ENCODE measurements around the gene RARRES1. TPM values are rescaled to one million over a fixed set of nuclear protein-coding genes. Genes with fewer than 3 reads are reported as not detected.

The RARRES1 gene
- total and polyA plus RNA-seq, 2 donors, result 2.4 to 7.3 TPM

DNA sequence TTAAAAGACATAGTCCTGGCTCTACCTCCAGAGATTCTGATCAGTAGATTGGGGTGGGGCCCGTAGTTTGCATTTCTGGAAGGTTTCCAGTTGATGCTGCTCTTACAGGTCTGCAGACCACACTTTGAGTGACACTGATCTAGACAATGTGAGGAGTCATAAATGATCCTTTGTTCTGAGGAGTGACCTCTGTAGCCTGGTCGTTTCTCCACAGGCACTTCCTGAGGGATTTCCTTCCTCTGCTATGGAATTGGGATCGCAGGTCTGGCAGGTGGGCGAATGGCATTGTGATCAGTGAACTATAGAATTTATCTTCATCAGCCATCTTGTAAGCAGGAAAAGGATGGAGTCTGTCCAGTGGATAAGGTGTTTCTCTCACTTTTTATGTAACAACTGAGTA, 82.5 kb downstream of the RARRES1 start:
- Histone ChIP-seq H3K27ac (ENCODE audit: low read depth in 1 of 2, low read length in 1 of 2) (no peak overlapping the region), H3K9me3 (ENCODE audit: control insufficient read depth in 2 of 2, insufficient read depth in 1 of 2, low read length in 1 of 2) (no peaks in the 10 kb centered on the region), H3K27me3 (ENCODE audit: control insufficient read depth in 2 of 2, insufficient read depth in 1 of 2, low read length in 1 of 2) (no peaks in the 10 kb centered on the region), H3K4me3 (ENCODE audit: low read length in 2 of 2) (no peak overlapping the region), H3K4me1 (ENCODE audit: control insufficient read depth in 2 of 2, insufficient read depth in 2 of 2, low read length in 2 of 2) (peaks cover 0 to 3% of the 10 kb centered on the region in 2 donors), H3K36me3 (ENCODE audit: control insufficient read depth in 2 of 2, insufficient read depth in 2 of 2, low read length in 1 of 2) (peaks cover 6 to 54% of the 10 kb centered on the region in 2 donors)
- WGBS, result 86% methylated on average over 4 of the region's 4 CpGs
- DNase-seq (ENCODE audit: low read depth in 6 of 9, low spot score in 9 of 9), result no peak

Other genes starting within 250 kb of the RARRES1 start
- gene MLF1, start 161.3 kb downstream of the RARRES1 start, total RNA-seq, result 2.5 TPM
- gene MLF1, start 161.3 kb downstream of the RARRES1 start, polyA plus RNA-seq, result 5.0 TPM
- 40.0 TPM for gene GFM1, start 87.9 kb downstream of the RARRES1 start, total RNA-seq
- 19.0 TPM for gene GFM1, start 87.9 kb downstream of the RARRES1 start, polyA plus RNA-seq
- gene LXN, start 59.8 kb downstream of the RARRES1 start, total RNA-seq, result 21.9 TPM
- gene LXN, start 59.8 kb downstream of the RARRES1 start, polyA plus RNA-seq, result 16.5 TPM
- gene MFSD1, start 69.6 kb upstream of the RARRES1 start, total RNA-seq, result 58.7 TPM
- gene MFSD1, start 69.6 kb upstream of the RARRES1 start, polyA plus RNA-seq, result 61.4 TPM

Measured in thymus (tissue), 11 donors.